T47D (cell line): ENCODE data around the gene FASLG.

ENCODE experiments used
- DNase-seq, 2 experiments: peaks; one replicate each; pipeline versions ENCODE4 v3.0.0 to v3.0.0-alpha.2; 2011 to 2012; ENCODE audit warnings: low read depth in 1 of 2, low spot score in 1 of 2
- JUND ChIP-seq: IDR thresholded peaks from 2 replicates; pipeline ENCODE4 v1.6.1; 2012; ENCODE audit warnings: low read depth
- in situ Hi-C: cut with HindIII; loops from 2 replicates; pipeline ENCODE4 v1.10.0; 2016; ENCODE audit warnings: low sequenced_read_pairs, low pct_unique_long_range_greater_than_20kb

FASLG gene

DNA sequence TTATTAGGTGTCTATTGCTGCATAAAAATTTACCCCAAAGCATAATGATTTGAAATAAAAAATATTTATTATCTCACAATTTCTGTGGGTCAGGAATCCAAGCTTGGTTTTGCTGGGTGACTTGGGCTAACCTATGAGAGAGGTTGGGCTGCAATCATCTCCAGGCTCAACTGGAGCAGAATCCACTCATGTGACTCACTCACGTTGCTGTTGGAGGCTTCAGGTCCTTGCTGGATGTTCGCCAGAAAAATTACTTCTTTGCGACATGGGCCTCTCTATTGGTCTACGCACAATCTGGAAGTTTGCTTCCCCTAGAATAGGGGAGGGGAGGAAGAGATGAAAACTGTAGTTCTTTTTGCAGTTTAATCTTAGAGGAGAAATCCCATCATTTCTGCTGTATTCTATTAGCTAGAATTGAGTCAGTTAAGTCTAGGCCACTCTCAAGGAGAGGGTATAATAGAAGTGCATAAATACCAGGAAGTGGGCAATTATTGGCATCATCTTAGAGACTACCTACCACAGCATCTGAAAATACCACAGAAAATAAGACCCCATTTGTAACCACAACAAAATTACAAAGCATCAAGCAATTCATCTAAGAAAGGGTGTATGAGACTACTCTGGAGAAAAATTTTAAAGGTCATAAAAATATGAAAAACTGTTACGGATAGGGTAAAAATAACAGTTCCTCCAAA lies 5.7 kb upstream of the FASLG start:
- in situ Hi-C loops = no loop called here
- no peak for TF ChIP-seq JUND
- DNase-seq = no peak

- in situ Hi-C loops = no loop called here
- TF ChIP-seq JUND = no peak
- DNase-seq = no peak
These were observed 4.4 kb upstream of the FASLG start for GRCh38 chr1:172654535-172654934.

- DNase-seq = no peak
- in situ Hi-C loops = no loop called here
- no peak for TF ChIP-seq JUND
These were observed 2.3 kb upstream of the FASLG start for GRCh38 chr1:172656576-172656975.

- TF ChIP-seq JUND = no peak
- in situ Hi-C loops = no loop called here
- DNase-seq = no peak
These were observed 1.3 kb upstream of the FASLG start for GRCh38 chr1:172657586-172657985.

- in situ Hi-C loops = no loop called here
- DNase-seq = no peak
- TF ChIP-seq JUND = no peak
These were observed 2.2 kb downstream of the FASLG start for GRCh38 chr1:172661107-172661506.

DNA sequence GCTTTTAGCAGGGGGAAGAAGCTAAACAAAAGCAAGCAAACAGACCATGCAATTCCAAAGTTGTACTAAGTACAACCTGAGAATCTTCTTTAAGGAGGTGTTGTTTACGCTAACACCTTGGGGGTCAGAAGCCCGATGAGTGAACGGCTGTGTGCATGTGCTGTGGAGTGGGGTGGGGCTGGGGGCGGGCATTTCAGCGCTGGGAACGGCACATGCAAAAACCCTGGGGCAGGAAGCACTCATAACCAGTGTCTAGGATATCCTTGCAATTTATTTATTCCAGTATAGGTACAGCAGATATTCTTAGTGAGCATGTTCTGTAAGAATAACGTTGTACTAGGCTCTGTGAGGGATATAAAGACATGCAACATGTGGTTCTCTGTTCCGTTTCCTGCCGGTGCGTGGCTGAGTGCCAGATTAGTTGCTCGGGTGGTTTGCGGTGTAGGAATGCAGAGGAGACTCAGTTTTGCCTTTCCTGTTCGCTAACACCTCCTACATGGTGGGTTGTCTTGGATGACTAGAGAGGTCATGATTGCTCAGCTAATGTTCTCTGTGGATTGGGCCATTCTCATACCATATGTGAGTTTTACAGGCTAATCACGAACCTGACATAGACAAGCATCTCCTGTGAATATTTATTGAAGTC lies 3.7 kb downstream of the FASLG start:
- in situ Hi-C loops = no loop called here
- no peak for TF ChIP-seq JUND
- DNase-seq = peak; percentile 41 to 48

- TF ChIP-seq JUND = no peak
- no peak for DNase-seq
- in situ Hi-C loops = no loop called here
These were observed 4.8 kb downstream of the FASLG start for GRCh38 chr1:172663732-172664131.

DNA sequence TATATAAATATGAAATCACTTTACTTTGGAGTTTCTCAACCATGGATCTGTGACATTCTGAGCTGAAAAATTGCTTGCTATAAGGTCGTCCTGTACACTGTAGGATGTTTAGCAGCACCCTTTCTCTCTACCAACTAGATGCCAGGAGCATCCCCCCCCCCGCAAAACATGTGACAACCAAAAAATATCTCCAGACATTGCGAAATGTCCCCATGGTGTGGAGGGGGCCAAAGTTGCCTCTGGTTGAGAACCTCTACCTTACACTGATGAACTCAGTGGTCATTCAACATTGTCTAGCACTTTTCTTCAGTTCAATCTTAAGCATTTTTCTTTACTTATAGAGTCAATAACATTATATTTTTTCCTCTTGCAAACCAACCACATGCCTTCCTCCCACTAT lies 9.2 kb downstream of the FASLG start:
- no peak for DNase-seq
- in situ Hi-C loops = no loop called here
- TF ChIP-seq JUND = no peak

GRCh38 chr1:172669011-172669410 lies 10.1 kb downstream of the FASLG start:
- TF ChIP-seq JUND = no peak
- in situ Hi-C loops = no loop called here
- no peak for DNase-seq

GRCh38 chr1:172670316-172670715 lies 11.4 kb downstream of the FASLG start:
- no peak for DNase-seq
- in situ Hi-C loops = no loop called here
- TF ChIP-seq JUND = no peak

- in situ Hi-C loops = no loop called here
- DNase-seq = no peak
- TF ChIP-seq JUND = no peak
These were observed 11.9 kb downstream of the FASLG start for GRCh38 chr1:172670791-172671190.

DNA sequence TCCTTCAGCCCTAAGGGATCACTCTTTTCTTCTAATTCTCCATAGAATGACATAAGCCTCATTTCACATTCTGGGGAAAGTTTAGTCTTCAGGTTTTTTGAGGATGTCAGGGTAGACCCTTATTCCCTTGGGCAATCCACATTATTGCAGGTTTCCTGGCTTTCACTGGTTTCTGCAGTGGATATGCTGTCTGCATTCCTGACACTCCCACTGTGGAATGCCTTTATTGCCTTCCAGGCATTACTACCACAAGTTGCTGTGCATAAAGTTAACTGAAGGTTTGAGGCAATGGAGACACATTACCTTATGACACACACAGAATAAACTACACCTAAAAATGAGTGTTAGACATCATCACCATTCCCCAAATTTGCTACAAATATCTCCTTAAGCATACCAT lies 12.7 kb downstream of the FASLG start:
- in situ Hi-C loops = no loop called here
- peak; percentile 16 to 32 for DNase-seq
- no peak for TF ChIP-seq JUND

DNA sequence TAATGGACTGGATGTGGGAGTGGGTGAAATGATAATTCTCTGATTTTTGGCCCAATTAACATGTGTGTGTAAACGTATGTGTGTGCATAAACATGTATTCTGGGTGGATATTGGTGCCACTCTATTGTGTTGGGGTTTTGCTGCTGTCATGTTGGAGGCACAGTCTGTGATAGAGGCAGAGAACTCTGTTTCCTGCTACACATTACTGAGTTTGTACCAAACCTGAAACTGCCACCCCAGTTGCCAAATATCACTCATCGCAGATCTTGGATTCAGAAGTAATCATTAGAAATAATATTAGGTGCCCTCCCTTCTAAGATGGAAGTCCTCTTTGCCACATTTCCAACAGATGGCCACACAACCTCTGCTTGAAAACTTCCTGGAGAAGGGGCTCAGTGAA lies 13.8 kb downstream of the FASLG start:
- no peak for DNase-seq
- in situ Hi-C loops = no loop called here
- TF ChIP-seq JUND = no peak

GRCh38 chr1:172673761-172674160 lies 14.9 kb downstream of the FASLG start:
- no peak for DNase-seq
- in situ Hi-C loops = no loop called here
- TF ChIP-seq JUND = no peak
